Measurements from ENCODE around the gene LCOR. TPM values are rescaled to one million over a fixed set of nuclear protein-coding genes. Genes with fewer than 3 reads are reported as not detected.
A peak's percentile ranks its signal among the peaks of the same experiment; 100 is the strongest.

Gene LCOR
- total and polyA plus RNA-seq, 11 donors: 4.3 to 31.4 (median 17.4) TPM

GRCh38 chr10:96828609-96829008, 3.5 kb upstream of the LCOR start:
- intact Hi-C loops (cut with DNase I): loop anchor here in 5 of 10 donors (5.0 to 10.0 kb wide), 4 partner anchors 64 to 434 kb away; no protein-coding TSS in a partner anchor
- Histone ChIP-seq H3K9me3 (no peaks in the 10 kb centered on the region), H3K4me3 (no peak overlapping the region), H3K27ac (no peak overlapping the region), H3K36me3 (no peaks in the 10 kb centered on the region), H3K4me1 (peaks cover 0 to 18% (median 9%) of the 10 kb centered on the region in 12 donors), H3K27me3 (no peaks in the 10 kb centered on the region)
- ATAC-seq (no peak), DNase-seq (no peak)
- WGBS, 4 donors: 90 to 95% (median 91%) methylated on average over 5 of the region's 5 CpGs
- no peak for TF ChIP-seq CTCF (IDR thresholded peaks at IDR 0.05)
- no peak for TF ChIP-seq POLR2A (IDR thresholded peaks at IDR 0.05)

- Histone ChIP-seq H3K27me3 (no peaks in the 10 kb centered on the region), H3K27ac (peak overlapping the region in 5 of 12 donors; percentile 6 to 30 (median 9)), H3K9me3 (no peaks in the 10 kb centered on the region), H3K36me3 (no peaks in the 10 kb centered on the region), H3K4me3 (no peak overlapping the region), H3K4me1 (peaks cover 0 to 24% (median 13%) of the 10 kb centered on the region in 12 donors)
- no peak for TF ChIP-seq POLR2A (IDR thresholded peaks at IDR 0.05)
- no peak for TF ChIP-seq CTCF (IDR thresholded peaks at IDR 0.05)
- DNase-seq: no peak
- ATAC-seq: peak in 1 of 4 donors; percentile 36
- WGBS, 4 donors: 64 to 74% (median 69%) methylated on average over 5 of the region's 5 CpGs
- intact Hi-C loops (cut with DNase I): loop anchor here in 5 of 10 donors (5.0 to 10.0 kb wide), 4 partner anchors 64 to 434 kb away; no protein-coding TSS in a partner anchor
Measured at GRCh38 chr10:96829029-96829773, 2.9 kb upstream of the LCOR start.

GRCh38 chr10:96830511-96831199, 1.4 kb upstream of the LCOR start:
- H3K27me3 ChIP-seq: no peaks in the 10 kb centered on the region
- ATAC-seq (no peak), DNase-seq (peak in 2 of 5 donors; percentile 40 to 58)
- intact Hi-C loops (cut with DNase I): loop anchor here in 9 of 10 donors (2.0 to 10.0 kb wide), 14 partner anchors 66 to 462 kb away; partner anchors contain the start of genes TM9SF3 (in 4 of the 9) and ARHGAP19 (in 1 of the 9)
- peaks cover 0 to 38% (median 25%) of the 10 kb centered on the region in 12 donors for H3K4me1 ChIP-seq
- no peaks in the 10 kb centered on the region for H3K9me3 ChIP-seq
- TF ChIP-seq CTCF (IDR thresholded peaks at IDR 0.05) (peak; percentile 65 to 83 (median 80)), POLR2A (IDR thresholded peaks at IDR 0.05) (no peak)
- no peaks in the 10 kb centered on the region for H3K36me3 ChIP-seq
- H3K4me3 ChIP-seq: peak overlapping the region in 3 of 12 donors; percentile 88 to 98 (median 89)
- H3K27ac ChIP-seq: peak overlapping the region in 10 of 12 donors; percentile 48 to 99 (median 96)
- WGBS, 4 donors: 53 to 56% (median 54%) methylated on average over 17 of the region's 17 CpGs

Data from heart left ventricle (tissue), 16 donors.